ENCODE measurements around the gene CACNA1I. TPM values are rescaled to one million over a fixed set of nuclear protein-coding genes. Genes with fewer than 3 reads are reported as not detected.

CACNA1I gene
- total RNA-seq, 4 donors from 2014 or later = not detected

DNA sequence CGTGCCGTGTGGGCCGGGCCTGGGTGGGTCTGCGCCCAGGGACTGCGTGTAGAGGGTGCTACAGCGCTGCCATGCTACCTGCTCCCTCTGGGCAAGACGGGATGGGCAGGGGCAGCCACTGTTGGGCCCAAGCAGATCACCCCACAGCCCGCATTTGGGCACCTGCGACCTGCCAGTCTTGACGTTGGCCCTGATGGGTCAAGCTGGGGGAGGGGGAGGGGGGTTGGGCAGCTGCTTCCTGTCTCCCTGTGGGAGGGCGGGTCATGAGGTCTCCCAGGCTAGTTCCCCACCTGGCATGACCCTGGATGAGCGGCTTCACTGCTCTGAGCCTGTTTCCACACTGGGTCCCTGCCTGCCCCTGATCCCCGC is 35.2 kb upstream of the CACNA1I start:
- no peak for TF ChIP-seq POLR2A (IDR thresholded peaks at IDR 0.05)
- TF ChIP-seq, protein P1, sequence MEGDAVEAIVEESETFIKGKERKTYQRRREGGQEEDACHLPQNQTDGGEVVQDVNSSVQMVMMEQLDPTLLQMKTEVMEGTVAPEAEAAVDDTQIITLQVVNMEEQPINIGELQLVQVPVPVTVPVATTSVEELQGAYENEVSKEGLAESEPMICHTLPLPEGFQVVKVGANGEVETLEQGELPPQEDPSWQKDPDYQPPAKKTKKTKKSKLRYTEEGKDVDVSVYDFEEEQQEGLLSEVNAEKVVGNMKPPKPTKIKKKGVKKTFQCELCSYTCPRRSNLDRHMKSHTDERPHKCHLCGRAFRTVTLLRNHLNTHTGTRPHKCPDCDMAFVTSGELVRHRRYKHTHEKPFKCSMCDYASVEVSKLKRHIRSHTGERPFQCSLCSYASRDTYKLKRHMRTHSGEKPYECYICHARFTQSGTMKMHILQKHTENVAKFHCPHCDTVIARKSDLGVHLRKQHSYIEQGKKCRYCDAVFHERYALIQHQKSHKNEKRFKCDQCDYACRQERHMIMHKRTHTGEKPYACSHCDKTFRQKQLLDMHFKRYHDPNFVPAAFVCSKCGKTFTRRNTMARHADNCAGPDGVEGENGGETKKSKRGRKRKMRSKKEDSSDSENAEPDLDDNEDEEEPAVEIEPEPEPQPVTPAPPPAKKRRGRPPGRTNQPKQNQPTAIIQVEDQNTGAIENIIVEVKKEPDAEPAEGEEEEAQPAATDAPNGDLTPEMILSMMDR (IDR thresholded peaks at IDR 0.05 in 4 of 5, conservative IDR thresholded peaks at IDR 0.05 in 1 of 5) = no peak
- Histone ChIP-seq H3K4me3 (no peak overlapping the region), H3K27me3 (no peaks in the 10 kb centered on the region), H3K36me3 (peaks cover 0 to 5% of the 10 kb centered on the region in 2 donors), H3K27ac (no peak overlapping the region), H3K9me3 (no peaks in the 10 kb centered on the region), H3K4me1 (peaks cover 16 to 21% of the 10 kb centered on the region in 2 donors)
- intact Hi-C loops (cut with DNase I; ENCODE audit: low total_unique reads) = loop anchor here (1.0 kb wide), 1 partner anchor 489 kb away; no protein-coding TSS in a partner anchor
- ATAC-seq (no peak), DNase-seq (no peak)
- in situ Hi-C loops (cut with MboI; ENCODE audit: low sequenced_read_pairs in 4 of 4) = loop anchor here (5.0 to 25.0 kb wide), 6 partner anchors 131 to 827 kb away; partner anchors contain the start of genes ADSL (in 2 of the 4) and SGSM3 (in 1 of the 4)

DNA sequence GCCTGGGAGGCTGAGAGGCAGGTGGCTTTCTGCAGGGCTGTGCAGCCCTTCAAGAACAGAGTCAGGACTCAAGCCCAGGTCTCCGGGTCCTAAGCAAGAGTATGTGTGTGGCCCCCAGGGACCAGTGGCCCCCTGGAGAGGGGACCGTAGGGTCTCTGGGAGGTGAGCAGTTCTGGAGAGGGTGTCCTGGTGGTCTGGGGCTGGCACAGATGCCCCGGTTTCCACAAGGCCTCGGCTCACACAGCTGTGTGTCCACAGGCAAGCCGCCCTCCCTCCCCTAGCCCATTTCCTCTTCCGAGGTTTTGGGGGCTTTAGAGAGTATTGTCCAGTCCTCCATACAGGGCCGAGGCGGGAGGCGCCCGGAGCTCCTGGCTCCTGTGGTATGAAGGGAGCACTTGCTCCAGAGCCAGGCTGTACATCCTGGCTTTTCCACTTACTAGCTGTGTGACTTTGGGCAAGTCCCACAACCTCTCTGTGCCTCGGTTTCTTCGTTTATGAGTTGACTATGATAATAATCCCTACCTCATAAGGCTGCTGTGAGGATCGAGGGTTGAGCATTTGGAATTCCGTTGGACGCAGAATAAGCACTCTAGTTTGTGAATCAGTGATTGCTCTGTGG is 34.6 kb upstream of the CACNA1I start:
- H3K27me3 ChIP-seq = no peaks in the 10 kb centered on the region
- in situ Hi-C loops (cut with MboI; ENCODE audit: low sequenced_read_pairs in 4 of 4) = loop anchor here (5.0 to 25.0 kb wide), 6 partner anchors 131 to 826 kb away; partner anchors contain the start of genes ADSL (in 2 of the 4) and SGSM3 (in 1 of the 4)
- H3K4me3 ChIP-seq = no peak overlapping the region
- peaks cover 0 to under 1% of the 10 kb centered on the region in 2 donors for H3K36me3 ChIP-seq
- ATAC-seq (no peak), DNase-seq (no peak)
- intact Hi-C loops (cut with DNase I; ENCODE audit: low total_unique reads) = loop anchor here (1.0 kb wide), 1 partner anchor 488 kb away; no protein-coding TSS in a partner anchor
- no peaks in the 10 kb centered on the region for H3K9me3 ChIP-seq
- H3K4me1 ChIP-seq = peaks cover 10 to 15% of the 10 kb centered on the region in 2 donors
- no peak overlapping the region for H3K27ac ChIP-seq
- TF ChIP-seq, protein P1 (IDR thresholded peaks at IDR 0.05 in 4 of 5, conservative IDR thresholded peaks at IDR 0.05 in 1 of 5) = no peak
- no peak for TF ChIP-seq POLR2A (IDR thresholded peaks at IDR 0.05)

DNA sequence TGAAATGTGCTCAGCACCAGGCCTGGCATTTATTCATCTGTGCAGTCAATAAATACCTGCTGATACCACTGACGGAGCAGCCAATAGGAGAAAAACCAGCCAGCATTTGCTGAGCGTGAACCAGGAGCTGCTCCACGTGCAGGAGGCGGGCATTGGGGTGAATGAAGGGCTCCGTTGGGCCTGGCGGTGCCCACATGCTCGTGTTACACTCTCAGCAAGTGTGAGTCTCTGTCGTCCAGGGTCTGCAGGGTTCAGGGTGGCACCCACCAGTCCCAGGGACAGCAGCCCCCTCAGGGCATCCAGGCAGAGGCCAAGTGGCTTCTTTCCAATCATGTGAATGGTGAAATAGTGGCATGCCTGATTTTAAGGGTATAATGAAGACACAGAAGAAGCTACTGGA is 33.8 kb upstream of the CACNA1I start:
- Histone ChIP-seq H3K9me3 (no peaks in the 10 kb centered on the region), H3K36me3 (no peaks in the 10 kb centered on the region), H3K4me3 (no peak overlapping the region), H3K27ac (no peak overlapping the region), H3K27me3 (no peaks in the 10 kb centered on the region), H3K4me1 (peaks cover 3 to 7% of the 10 kb centered on the region in 2 donors)
- DNase-seq = no peak
- in situ Hi-C loops (cut with MboI; ENCODE audit: low sequenced_read_pairs in 4 of 4) = loop anchor here (5.0 to 25.0 kb wide), 6 partner anchors 132 to 826 kb away; partner anchors contain the start of genes ADSL (in 2 of the 4) and SGSM3 (in 1 of the 4)
- no peak for ATAC-seq
- TF ChIP-seq POLR2A (IDR thresholded peaks at IDR 0.05) = no peak
- TF ChIP-seq, protein P1 (IDR thresholded peaks at IDR 0.05 in 4 of 5, conservative IDR thresholded peaks at IDR 0.05 in 1 of 5) = no peak
- intact Hi-C loops (cut with DNase I; ENCODE audit: low total_unique reads) = no loop called here

DNA sequence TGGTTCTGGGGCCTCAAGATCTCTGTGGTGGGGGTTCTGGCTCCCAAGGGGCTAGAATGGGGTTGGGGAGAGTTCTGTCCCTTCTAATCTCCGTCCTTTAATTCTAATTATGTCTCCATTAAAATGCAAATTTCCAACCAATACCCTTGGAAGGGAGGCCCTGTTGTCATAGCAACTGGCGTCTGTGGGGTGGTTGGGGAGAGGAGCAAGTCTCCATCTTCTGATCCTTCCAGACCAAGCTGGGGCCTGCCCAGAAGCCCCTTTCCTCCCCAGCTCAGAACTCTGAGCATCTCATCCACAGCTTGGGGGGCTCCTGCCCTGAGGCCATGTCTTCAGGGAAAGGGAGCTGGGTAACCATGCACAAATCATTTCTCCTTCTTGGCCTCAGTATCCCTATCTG is 32.6 kb upstream of the CACNA1I start:
- intact Hi-C loops (cut with DNase I; ENCODE audit: low total_unique reads) (no loop called here), in situ Hi-C loops (cut with MboI; ENCODE audit: low sequenced_read_pairs in 4 of 4) (loop anchor here (5.0 to 25.0 kb wide), 6 partner anchors 133 to 824 kb away; partner anchors contain the start of genes ADSL (in 2 of the 4) and SGSM3 (in 1 of the 4))
- H3K9me3 ChIP-seq = no peaks in the 10 kb centered on the region
- no peak overlapping the region for H3K4me3 ChIP-seq
- DNase-seq (no peak), ATAC-seq (no peak)
- H3K27me3 ChIP-seq = peaks cover 0 to 9% (median 2%) of the 10 kb centered on the region in 3 donors
- TF ChIP-seq, protein P1 (IDR thresholded peaks at IDR 0.05 in 4 of 5, conservative IDR thresholded peaks at IDR 0.05 in 1 of 5) = no peak
- no peak for TF ChIP-seq POLR2A (IDR thresholded peaks at IDR 0.05)
- H3K27ac ChIP-seq = no peak overlapping the region
- H3K36me3 ChIP-seq = no peaks in the 10 kb centered on the region
- H3K4me1 ChIP-seq = peaks cover 0 to 4% of the 10 kb centered on the region in 2 donors
